NCI-H748 (cell line): ENCODE data around the gene RAB9A.
A peak's percentile ranks its signal among the peaks of the same experiment; 100 is the strongest.
"Not testable (repeated sequence)": the region's sequence is repeated elsewhere in the genome, so short reads cannot be mapped to it uniquely, and the experiment has no call there.

Source experiments
- DNase-seq: peaks from one replicate; lab custom pipeline; 2025; ENCODE audit not compliant: unreplicated experiment; lab: John Stamatoyannopoulos, UW

Gene RAB9A

DNA sequence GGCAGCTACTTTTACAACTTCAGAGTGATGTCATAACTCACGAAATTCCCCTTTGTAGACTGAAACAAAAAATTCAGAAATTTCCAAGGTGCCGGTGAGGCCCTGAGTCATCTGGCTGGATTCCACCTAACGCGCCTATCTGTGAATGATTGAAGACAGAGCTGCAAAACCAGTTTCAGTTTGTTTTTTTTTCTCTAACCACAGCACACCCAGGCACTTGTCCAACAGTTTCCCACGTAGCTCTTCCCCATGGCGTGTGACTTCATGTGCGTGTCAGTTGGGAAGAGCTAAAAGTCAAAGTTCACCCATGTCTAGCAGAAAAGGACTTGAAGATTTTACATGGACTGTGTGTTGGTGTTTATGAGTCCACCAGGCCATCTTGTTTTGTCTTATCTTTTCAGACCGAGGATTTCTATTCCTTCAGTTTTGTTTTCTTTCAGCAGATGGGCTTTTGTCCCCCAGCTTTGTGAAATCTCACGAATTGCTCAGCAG lies 19.6 kb upstream of the RAB9A start:
- DNase-seq = peak; percentile 25

DNA sequence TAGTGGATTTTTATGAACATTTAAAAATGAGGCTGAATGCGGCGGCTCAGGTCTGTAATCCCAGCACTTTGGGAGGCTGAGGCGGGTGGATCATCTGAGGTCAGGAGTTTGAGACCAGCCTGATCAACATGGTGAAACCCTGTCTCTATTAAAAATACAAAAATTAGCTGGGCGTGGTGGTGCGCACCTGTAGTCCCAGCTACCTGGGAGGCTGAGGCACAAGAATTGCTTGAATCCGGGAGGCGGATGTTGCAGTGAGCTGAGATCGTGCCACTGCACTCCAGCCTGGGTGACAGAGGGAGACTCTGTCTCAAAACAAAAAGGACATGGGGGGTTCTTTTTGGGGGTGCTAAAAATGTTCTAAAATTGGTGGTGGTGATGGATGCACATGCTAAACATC lies 19.2 kb upstream of the RAB9A start:
- DNase-seq = not testable (repeated sequence)

- no peak for DNase-seq
Observed at GRCh38 chrX:13670197-13670596, 18.7 kb upstream of the RAB9A start.

DNA sequence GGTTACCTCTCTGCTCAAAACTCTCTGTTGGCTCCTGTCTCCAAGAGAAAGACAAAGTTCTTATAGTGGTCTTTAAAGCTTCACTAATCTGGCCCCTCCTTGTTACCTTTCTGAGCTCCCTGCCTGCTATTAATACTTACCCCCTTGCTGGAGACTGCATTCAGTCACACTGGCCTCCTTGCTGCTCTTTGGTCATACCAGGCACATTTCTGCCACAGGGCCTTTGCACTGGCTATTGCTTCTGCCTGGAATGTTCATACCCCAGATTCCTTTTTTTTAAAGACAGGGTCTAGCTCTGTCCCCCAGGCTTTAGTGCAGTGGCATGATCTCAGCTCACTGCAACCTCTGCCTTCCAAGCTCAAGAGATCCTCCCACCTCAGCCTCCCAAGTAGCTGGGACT lies 15.9 kb upstream of the RAB9A start:
- DNase-seq = no peak

GRCh38 chrX:13676885-13677284 lies 12.0 kb upstream of the RAB9A start:
- DNase-seq = no peak

- not testable (repeated sequence) for DNase-seq
Observed at GRCh38 chrX:13679700-13680099, 9.2 kb upstream of the RAB9A start.

DNA sequence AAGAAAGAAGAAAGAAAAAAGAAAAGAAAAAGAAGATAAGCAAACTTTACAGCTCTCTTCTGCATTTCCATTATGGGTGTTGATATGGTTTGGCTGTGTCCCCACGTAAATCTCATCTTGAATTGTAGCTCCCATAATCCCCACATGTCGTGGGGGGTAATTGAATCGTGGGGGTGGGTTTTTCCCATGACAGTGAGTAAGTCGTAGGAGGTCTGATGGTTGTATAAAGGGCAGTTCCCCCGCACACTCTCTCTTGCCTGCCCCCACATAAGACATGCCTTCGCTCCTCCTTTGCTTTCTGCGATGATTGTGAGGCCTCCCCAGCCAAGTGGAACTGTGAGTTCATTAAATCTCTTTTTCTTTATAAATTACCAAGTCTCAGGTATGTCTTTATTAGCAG lies 7.3 kb upstream of the RAB9A start:
- DNase-seq = no peak

GRCh38 chrX:13684361-13684760 lies 4.6 kb upstream of the RAB9A start:
- DNase-seq = no peak

DNA sequence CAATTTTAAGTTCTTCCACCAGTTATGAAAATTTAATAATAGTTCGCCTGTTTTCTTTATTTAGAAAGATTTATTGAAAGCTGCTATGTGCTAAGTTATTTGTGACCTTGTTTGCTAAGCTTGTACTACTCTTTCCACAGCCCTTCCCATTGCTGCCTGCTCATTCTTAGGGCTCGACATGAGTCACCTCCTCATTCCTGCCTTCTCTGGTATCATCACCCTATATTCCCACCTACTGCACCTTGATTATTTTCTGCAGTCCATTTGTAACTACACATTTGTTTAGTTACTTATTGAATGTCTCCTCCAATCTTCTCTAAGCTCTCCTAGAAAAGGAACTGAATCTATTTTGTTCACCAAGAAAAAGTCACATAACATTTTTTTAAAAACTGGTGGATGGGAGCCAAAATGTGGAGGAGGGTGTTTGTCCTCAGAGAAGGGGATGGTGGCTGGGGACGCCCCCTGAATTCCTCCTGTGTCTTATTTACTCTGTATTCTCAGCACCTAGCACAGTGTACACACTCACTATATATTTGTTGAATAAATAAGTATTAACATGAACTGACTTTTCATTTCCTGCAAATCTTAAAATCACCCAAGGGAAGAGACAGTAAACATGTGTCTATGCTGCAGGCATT lies 3.7 kb upstream of the RAB9A start:
- no peak for DNase-seq

DNA sequence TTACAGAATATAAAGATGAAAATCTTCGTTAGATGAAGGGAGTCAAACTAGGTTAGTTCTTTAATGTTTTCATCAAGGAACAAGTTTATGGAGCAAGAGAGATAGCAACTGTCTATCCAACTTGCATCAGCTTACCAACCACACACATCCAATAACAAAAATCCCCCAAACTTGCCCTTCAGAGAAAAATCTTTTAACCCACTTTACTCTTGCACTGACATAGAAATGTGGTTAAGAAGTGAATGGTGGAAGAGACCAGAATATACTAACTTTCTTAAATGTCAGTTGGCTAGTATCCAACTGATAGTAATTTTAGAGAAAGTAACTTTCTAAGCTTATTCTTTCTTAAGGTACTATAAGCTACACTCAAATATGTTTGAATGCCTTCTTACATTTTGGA lies 1.7 kb upstream of the RAB9A start:
- DNase-seq = no peak

DNA sequence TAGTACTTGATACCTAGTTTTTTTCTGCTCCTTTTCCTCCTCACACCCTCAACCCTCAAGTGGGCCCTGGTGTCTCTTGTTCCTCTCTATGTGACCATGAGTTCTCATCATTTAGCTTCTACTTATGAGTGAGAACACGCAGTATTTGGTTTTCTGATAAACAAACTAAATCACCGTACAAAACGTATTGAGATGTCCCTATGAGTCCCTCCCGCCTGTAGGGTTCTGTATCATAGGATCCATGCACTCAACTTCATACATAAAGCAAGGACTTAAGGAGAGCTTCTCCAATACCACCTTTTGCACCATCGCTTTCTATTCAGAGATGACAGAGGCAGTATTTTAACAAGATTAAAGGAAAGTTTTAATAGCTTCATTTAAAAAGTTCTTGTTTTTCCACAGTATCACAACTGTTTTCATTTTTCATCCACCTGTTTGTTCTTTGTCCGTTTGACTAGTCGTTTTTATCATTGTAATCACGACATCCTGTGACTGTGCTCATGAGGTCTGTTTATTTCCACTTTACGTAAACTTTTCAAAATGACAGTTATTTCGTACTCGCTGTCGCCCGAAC lies 457 bp upstream of the RAB9A start:
- peak; percentile 8 for DNase-seq

DNA sequence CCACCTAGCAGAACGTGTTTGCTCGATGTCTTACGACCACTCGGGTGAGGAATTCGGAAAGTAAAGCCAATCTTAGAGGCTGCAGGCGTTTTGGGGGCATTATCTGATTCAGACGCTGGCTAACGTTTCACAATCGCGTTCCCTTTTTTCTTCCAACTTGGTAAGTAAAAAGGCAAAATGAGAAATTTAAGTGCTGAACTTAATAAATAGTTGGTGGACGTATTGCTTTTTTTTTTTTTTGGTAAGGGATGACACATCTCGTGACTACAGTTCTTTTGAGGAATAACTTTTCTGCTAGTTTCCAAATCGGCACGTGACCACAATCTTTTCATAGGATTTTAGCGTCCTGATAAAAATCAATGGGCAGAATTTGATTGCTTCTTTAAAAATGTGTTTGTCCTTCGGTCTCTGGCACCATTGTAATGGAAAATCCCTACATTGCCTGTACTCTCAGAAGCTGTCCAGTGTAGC lies 848 bp downstream of the RAB9A start:
- DNase-seq = peak; percentile 40

GRCh38 chrX:13690836-13691235 lies 1.9 kb downstream of the RAB9A start:
- DNase-seq = no peak

GRCh38 chrX:13691841-13692371 lies 3.0 kb downstream of the RAB9A start:
- no peak for DNase-seq

DNA sequence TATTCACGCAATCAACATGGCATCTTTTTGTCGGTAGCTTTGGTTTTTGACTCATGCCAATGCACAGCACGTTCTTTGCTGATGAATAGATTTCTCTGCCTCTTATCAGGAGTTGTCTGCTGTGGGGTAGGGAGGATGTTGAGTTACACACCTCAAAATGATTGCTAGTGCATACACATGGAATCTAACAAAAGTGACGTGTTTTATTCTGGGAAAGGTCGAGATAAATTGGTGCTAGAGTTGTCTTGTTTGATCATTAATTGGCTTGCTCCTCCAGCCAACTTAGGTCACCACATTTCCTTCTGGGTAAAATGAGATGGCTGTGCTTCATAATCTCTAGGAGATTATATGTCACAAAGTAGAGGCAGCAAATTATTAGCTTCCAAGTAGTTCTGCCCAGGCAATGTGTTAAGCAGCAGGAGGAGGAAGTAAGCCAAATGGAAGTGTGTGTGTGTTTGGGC lies 3.9 kb downstream of the RAB9A start:
- no peak for DNase-seq

DNA sequence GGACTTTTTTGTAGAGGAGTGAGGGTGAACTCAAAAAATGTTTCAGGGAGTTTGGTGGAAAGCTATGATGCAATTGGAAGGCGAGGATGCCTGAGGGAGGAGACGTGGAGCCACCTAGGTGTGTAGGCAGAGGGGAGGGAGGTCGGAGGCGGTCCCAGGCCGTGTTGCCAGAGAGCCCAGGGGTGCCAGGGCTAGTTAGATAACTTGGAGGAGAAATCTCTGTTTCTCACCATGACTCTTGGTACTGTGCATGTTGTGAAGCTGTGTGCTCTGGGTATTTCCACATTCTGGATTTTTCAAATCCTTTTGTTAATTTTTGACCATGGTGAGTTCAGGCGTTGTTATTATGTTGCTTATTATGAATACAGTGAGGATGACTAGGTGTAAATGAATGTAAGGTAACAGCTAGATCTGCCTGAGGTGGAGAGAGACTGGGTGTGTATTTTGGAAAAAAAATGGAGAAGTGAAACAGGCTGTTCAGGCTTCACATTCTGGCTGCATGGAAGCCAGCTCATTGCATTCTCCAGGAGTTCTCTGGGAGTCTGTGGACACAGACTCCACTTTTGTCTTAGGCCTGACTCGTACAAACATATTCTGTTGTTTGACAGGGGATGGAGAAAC lies 4.5 kb downstream of the RAB9A start:
- no peak for DNase-seq

DNA sequence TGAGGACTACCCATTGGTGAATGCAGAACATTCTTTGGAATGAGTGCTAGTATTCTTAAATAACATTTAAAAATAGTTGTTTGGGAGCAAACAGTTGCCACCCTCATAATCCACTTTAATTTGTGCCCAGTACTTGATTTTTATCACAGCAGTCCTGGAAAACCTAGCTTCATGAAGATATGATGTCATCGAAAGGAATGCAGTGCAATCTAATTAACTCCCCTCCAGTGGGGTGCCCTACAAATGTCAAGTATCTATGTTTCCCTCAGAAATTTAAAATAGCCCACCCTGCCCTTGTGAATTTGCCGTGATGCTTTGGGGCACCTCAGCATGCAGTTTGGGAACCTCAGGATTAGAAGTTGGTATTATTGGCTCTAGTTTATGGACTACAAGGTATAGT lies 5.4 kb downstream of the RAB9A start:
- DNase-seq = no peak

DNA sequence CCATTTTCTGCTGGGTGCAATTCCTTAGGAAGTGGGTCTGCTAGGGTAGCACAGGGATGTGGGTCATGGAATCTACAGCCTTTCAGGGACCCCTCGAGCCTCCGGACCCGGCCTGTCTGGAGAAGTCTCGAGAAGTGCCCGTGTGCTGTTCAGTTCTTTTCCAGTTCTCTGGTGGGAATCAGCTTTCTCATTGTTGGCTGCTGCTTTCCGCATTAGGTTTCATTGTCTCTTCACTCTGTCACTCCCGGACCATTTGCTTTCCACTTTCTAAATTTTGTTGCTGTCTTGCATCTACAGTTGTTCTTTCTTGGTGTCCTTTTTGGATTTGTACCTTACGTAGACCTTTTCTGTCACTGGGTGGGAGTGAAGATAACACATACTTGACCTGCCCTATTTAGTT lies 6.1 kb downstream of the RAB9A start:
- no peak for DNase-seq

DNA sequence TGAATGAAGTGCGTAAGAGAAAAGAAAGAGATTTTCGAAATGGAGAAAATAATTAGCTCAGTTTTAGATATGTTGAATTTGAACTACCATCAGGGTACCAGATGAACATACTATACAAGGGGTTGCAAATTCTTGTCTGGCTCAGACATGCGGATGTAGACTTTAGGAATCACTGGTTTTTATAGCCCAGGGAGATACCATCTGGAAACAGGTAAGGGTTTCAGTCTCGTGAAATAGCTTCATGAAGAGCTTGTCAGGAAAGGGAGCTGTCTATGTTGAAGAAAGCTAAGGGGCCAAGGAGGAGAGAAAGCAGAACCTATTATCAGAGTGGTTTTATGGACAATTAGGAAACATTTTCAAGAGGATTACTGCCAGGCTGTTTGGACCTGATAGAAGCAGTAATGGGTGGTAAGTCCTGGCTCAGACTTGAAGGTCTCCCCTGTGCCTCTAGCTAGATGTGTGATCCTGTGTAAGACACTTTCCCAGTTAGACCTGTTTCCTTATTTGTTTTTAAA lies 6.7 kb downstream of the RAB9A start:
- DNase-seq = no peak

- DNase-seq = no peak
Observed at GRCh38 chrX:13697455-13697854, 8.5 kb downstream of the RAB9A start.

GRCh38 chrX:13697976-13698375 lies 9.0 kb downstream of the RAB9A start:
- no peak for DNase-seq

DNA sequence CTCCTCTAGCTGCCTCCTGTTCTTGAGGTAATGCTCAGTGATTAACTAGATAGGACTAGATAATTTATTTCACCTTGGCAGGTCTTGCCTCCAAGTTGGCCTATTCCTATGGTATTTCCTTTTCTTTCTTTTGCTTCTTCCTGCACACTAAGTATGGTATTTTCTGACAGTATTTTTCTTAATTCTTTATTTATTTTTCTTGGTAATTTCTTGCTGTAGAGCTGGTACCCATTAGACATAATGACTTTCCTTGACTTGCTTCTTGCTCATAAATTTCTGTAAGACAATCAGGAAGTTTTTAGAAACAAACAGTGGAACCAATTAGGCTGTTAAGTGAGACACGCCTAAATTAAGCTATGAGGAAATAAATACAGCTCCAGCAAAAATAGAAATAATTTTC lies 9.5 kb downstream of the RAB9A start:
- DNase-seq = no peak
